HTERT RPE-1 (cell line): ENCODE results near the gene PFKFB3.

Experiments
- in situ Hi-C: fragments of 300-500 bp; cut with MboI; formaldehyde crosslinking; loops from 4 replicates; pipeline ENCODE4 v1.14.3; 2020; ENCODE audit warnings: low sequenced_read_pairs

PFKFB3 gene

GRCh38 chr10:6299743-6300105, 97.0 kb downstream of the PFKFB3 start:
- in situ Hi-C loops = no loop called here

- in situ Hi-C loops = no loop called here
These were observed 97.5 kb downstream of the PFKFB3 start for GRCh38 chr10:6300106-6300783.

- in situ Hi-C loops = no loop called here
These were observed 98.2 kb downstream of the PFKFB3 start for GRCh38 chr10:6300784-6301460.

- in situ Hi-C loops = no loop called here
These were observed 98.8 kb downstream of the PFKFB3 start for GRCh38 chr10:6301488-6302075.
